Astrocyte of the spinal cord (primary cell): ENCODE measurements around the gene SRA1.

Source experiments
- DNase-seq: peaks from one replicate; pipeline ENCODE4 v3.0.0; 2011; ENCODE audit warnings: low read depth, low spot score
- H3K4me3 ChIP-seq: 2 replicates; pipeline ENCODE4 v1.5.1; 2011; ENCODE audit warnings: low read depth, mild to moderate bottlenecking, low read length, moderate library complexity
- CTCF ChIP-seq: IDR thresholded peaks from 2 replicates; pipeline ENCODE4 v1.5.1; 2012; ENCODE audit warnings: low read depth, mild to moderate bottlenecking, low read length, inconsistent platforms
- in situ Hi-C: cut with HindIII; loops from 2 replicates; pipeline ENCODE4 v1.10.0; 2017; ENCODE audit warnings: low sequenced_read_pairs

The SRA1 gene

GRCh38 chr5:140571105-140571504 lies 13.8 kb upstream of the SRA1 start:
- H3K4me3 ChIP-seq, result no peak overlapping the region
- in situ Hi-C loops, result no loop called here
- DNase-seq, result no peak
- TF ChIP-seq CTCF, result no peak

DNA sequence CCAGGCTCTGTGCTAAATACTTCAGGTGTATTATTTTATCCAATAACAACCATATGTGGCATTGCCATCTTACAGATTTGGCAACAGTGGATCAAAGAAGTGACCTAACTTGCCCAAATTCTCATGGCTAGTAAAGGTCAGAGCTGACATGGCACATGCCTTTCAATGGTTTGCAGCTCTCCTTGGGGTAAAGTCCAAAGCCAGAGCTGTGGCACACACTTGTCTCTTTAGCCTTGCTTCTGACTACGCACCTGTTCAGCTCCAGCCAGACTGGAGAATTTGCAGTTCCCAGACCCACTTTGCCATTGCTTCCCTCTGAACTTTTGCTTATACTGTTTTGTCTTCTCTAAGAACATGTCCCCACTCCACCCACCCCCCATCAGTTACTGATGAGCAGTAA lies 13.2 kb upstream of the SRA1 start:
- DNase-seq, result no peak
- H3K4me3 ChIP-seq, result no peak overlapping the region
- TF ChIP-seq CTCF, result no peak
- in situ Hi-C loops, result no loop called here

DNA sequence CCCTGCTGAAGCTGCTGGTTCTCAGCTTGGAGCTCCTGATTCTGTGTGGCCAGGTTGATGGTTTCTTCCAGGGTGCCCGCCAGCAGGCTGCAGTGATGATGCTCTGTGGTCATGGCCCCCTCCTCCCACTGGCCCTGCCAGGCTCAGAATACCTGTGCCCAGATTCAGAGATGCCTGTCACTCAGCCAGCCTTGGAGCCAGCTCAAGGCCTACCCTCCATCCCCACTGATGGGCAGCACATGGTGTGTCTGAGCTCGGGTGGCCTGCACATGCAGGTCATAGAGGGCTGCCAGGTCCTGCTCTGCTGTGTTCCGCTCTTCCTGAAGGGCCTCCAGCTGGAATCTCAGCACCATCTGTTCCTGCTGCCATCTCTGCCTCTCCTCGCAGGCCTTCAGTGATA lies 12.8 kb upstream of the SRA1 start:
- TF ChIP-seq CTCF, result no peak
- no peak overlapping the region for H3K4me3 ChIP-seq
- DNase-seq, result no peak
- in situ Hi-C loops, result no loop called here

DNA sequence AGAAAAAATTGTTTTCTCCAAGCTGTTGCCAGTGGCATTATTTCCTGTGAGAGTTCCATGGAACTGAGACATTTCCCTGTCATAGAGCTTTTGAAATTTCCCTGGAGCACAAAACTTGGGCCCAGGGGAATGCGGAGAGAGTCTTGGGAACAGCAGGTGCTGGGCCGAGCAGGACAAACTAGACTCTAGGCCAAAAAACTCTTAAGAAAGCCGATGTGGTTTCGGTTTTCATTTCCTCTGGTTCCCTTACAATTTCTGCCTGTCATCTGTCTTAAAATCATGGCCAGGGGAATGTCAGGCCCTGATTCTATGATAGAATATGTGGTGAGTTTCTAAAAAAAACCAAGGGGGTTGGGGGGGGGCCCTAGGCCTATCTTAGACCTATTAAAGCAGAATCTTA lies 11.9 kb upstream of the SRA1 start:
- in situ Hi-C loops, result no loop called here
- no peak overlapping the region for H3K4me3 ChIP-seq
- TF ChIP-seq CTCF, result no peak
- DNase-seq, result no peak

DNA sequence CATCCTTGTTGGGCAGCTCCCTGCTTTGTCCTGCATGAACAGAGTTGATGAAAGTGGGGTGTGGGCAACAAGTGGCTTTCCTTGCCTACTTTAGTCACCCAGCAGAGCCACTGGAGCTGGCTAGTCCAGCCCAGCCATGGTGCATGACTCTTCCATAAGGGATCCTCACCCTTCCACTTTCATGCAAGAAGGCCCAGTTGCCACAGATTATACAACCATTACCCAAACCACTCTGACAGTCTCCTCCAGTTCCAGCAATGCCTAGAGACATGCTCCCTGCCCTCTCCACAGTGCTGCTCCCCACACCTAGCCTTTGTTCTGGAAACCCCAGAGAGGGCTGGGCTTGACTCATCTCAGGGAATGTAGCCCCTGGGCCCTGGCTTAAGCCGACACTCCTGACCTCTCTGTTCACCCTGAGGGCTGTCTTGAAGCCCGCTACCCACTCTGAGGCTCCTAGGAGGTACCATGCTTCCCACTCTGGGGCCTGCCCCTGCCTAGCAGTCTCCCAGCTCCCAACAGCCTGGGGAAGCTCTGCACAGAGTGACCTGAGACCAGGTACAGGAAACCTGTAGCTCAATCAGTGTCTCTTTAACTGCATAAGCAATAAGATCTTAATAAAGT lies 11.3 kb upstream of the SRA1 start:
- no peak for TF ChIP-seq CTCF
- H3K4me3 ChIP-seq, result no peak overlapping the region
- no peak for DNase-seq
- in situ Hi-C loops, result no loop called here

GRCh38 chr5:140567871-140568270 lies 10.6 kb upstream of the SRA1 start:
- in situ Hi-C loops, result no loop called here
- no peak overlapping the region for H3K4me3 ChIP-seq
- no peak for DNase-seq
- TF ChIP-seq CTCF, result no peak
